GM18907 (cell line): ENCODE measurements around the gene CMAS.

Experiments used
- ATAC-seq: cut with Tn5 transposase; IDR thresholded peaks from one replicate; pipeline ENCODE4 v1.9.1; 2021; ENCODE audit warnings: mild to moderate bottlenecking, moderate library complexity; ENCODE audit not compliant: unreplicated experiment

The CMAS gene

GRCh38 chr12:22105542-22105941 is 59.5 kb downstream of the CMAS start:
- no peak for ATAC-seq

GRCh38 chr12:22110176-22110575 is 64.2 kb downstream of the CMAS start:
- no peak for ATAC-seq
